HepG2 (cell line): ENCODE results near the gene HS6ST1. TPM values are rescaled to one million over a fixed set of nuclear protein-coding genes. Genes with fewer than 3 reads are reported as not detected.

Experiments
- AHDC1 ChIP-seq: sonication (generic); formaldehyde crosslinking; IDR thresholded peaks from 2 replicates; pipeline ENCODE4 v1.5.1; 2020; ENCODE audit warnings: mild to moderate bottlenecking, missing genetic modification reagents, borderline replicate concordance
- FOXA1 ChIP-seq, 2 experiments: fragments of 450-650 bp in 1 of 2; sonication (generic) in 1 of 2; formaldehyde crosslinking in 1 of 2; IDR thresholded peaks; 2 replicates each; pipeline versions ENCODE4 v1.4.0 to v1.6.1; 2016 to 2020; ENCODE audit warnings: missing genetic modification reagents in 1 of 2
- HINFP ChIP-seq: sonication (generic); formaldehyde crosslinking; IDR thresholded peaks from 2 replicates; pipeline ENCODE4 v1.4.0; 2020; ENCODE audit warnings: low read depth, mild to moderate bottlenecking, missing genetic modification reagents
- HOXA3 ChIP-seq: sonication (generic); formaldehyde crosslinking; IDR thresholded peaks from 2 replicates; pipeline ENCODE4 v1.5.0; 2020; ENCODE audit warnings: missing genetic modification reagents
- PATZ1 ChIP-seq: sonication (generic); formaldehyde crosslinking; IDR thresholded peaks from 2 replicates; pipeline ENCODE4 v1.4.0; 2020; ENCODE audit warnings: missing genetic modification reagents
- SRSF1 ChIP-seq: fragments of 200-400 bp; formaldehyde crosslinking; optimal IDR thresholded peaks from 2 replicates; pipeline ENCODE3; 2017; ENCODE audit warnings: mild to moderate bottlenecking, low read depth, low read length, moderate library complexity
- TAF1 ChIP-seq: sonication (generic); formaldehyde crosslinking; IDR thresholded peaks from 2 replicates; pipeline ENCODE4 v1.4.0; 2020; ENCODE audit warnings: missing genetic modification reagents
- ZHX2 ChIP-seq, 2 experiments: sonication (generic) in 1 of 2; formaldehyde crosslinking in 1 of 2; IDR thresholded peaks; 2 replicates each; pipeline versions ENCODE4 v1.6.1 to v1.9.0; 2014 to 2022; ENCODE audit warnings: antibody characterized with exemption in 1 of 2, borderline replicate concordance in 1 of 2, inconsistent platforms in 1 of 2, low read depth in 1 of 2, missing genetic modification reagents in 1 of 2
- ZSCAN20 ChIP-seq: sonication (generic); formaldehyde crosslinking; IDR thresholded peaks from 2 replicates; pipeline ENCODE4 v1.4.0; 2020; ENCODE audit warnings: missing genetic modification reagents, mild to moderate bottlenecking, borderline replicate concordance
- polyA plus RNA-seq, 8 experiments: library from polyadenylated mRNA; depleted of rRNA in 3 of 8; stranded (reverse) in 7 of 8; unstranded in 1 of 8; fragments of >200 nt; fragmentation: Illumina TruSeq in 4 of 8; extraction: Trizol in 4 of 8; gene quantifications; 2 replicates each; pipeline versions ENCODE4 v1.2.1 to v1.2.3, GENCODE V29; 2011 to 2016; ENCODE audit warnings: low read depth in 4 of 8, missing spikeins in 1 of 8, mixed read lengths in 1 of 8; ENCODE audit not compliant: insufficient read depth in 1 of 8
- total RNA-seq, 5 experiments: library from RNA; depleted of rRNA; stranded (reverse); fragments of >200 nt; fragmentation: Illumina TruSeq; extraction: Trizol; gene quantifications; 2 replicates each; pipeline ENCODE4 v1.2.3, GENCODE V29; 2016; ENCODE audit warnings: low read depth in 1 of 5

The HS6ST1 gene
- total and polyA plus RNA-seq, 2 of the 13 experiments (the other 11 are each of a cell fraction or from before 2014, with no cell fraction given), result 34.5 to 84.6 TPM

GRCh38 chr2:128260239-128261138, 58.2 kb downstream of the HS6ST1 start (continued):
- TF ChIP-seq HINFP (CRISPR knock-in tag), result no peak
- peak; percentile 45; the same call in 1 of the 2 replicates for TF ChIP-seq HOXA3 (CRISPR knock-in tag)
- TF ChIP-seq AHDC1 (CRISPR knock-in tag), result no peak
- no peak for TF ChIP-seq FOXA1 (IDR thresholded peaks at IDR 0.05)
- TF ChIP-seq FOXA1 (CRISPR knock-in tag; IDR thresholded peaks at IDR 0.05), result 0 out of 2 replicates have a peak, but pooled peaks have one; percentile 29
- no peak for TF ChIP-seq ZSCAN20 (CRISPR knock-in tag)
- peak; percentile 51 for TF ChIP-seq SRSF1
- no peak for TF ChIP-seq ZHX2 (IDR thresholded peaks at IDR 0.05; ENCODE audit: low read depth)
- TF ChIP-seq ZHX2 (CRISPR knock-in tag; IDR thresholded peaks at IDR 0.05; ENCODE audit: borderline replicate concordance), result no peak
- TF ChIP-seq PATZ1 (CRISPR knock-in tag), result peak; percentile 51; the same call in 1 of the 2 replicates
- peak; percentile 77 for TF ChIP-seq TAF1 (CRISPR knock-in tag)
